Urinary bladder (tissue), 4 donors: ENCODE measurements around the gene HEBP2. TPM values are rescaled to one million over a fixed set of nuclear protein-coding genes. Genes with fewer than 3 reads are reported as not detected.

Experiments
- DNase-seq: peaks from one replicate; pipeline ENCODE4 v3.0.0-alpha.2; 2015; ENCODE audit errors: extremely low spot score
- H3K27ac ChIP-seq: one replicate; pipeline ENCODE4 v1.5.1; 2013; ENCODE audit warnings: low read depth, mild to moderate bottlenecking, moderate library complexity
- H3K36me3 ChIP-seq: one replicate; pipeline ENCODE4 v1.6.1; 2013; ENCODE audit warnings: mild to moderate bottlenecking, moderate library complexity; ENCODE audit not compliant: insufficient read depth
- H3K4me1 ChIP-seq: one replicate; pipeline ENCODE4 v1.6.1; 2013; ENCODE audit warnings: mild to moderate bottlenecking, moderate library complexity; ENCODE audit not compliant: insufficient read depth
- H3K4me3 ChIP-seq: one replicate; pipeline ENCODE4 v1.5.1; 2013; ENCODE audit warnings: low read depth, low read length
- WGBS: extraction: QIAGEN DNeasy Blood & Tissue Kit; methylation state at CpG from one replicate; pipeline ENCODE4 v1.1.7; 2013; 5-methylcytosine and 5-hydroxymethylcytosine counted together
- polyA plus RNA-seq: library from polyadenylated mRNA; stranded (reverse); fragments of 200-250 nt; gene quantifications from one replicate; pipeline ENCODE4 v1.2.3, GENCODE V29; 2013
- total RNA-seq: library from RNA; depleted of rRNA; stranded (reverse); fragments of >200 nt; gene quantifications from one replicate; pipeline ENCODE4 v1.2.3, GENCODE V29; 2014
- donor health status: healthy with polysubstance abuse.
- donor health status: healthy.

HEBP2 gene
- total and polyA plus RNA-seq, 2 donors = 7.6 to 43.1 TPM

GRCh38 chr6:138440758-138441357 is 36.8 kb downstream of the HEBP2 start:
- Histone ChIP-seq H3K27ac (no peak overlapping the region), H3K4me1 (no peaks in the 10 kb centered on the region), H3K4me3 (no peak overlapping the region), H3K36me3 (no peaks in the 10 kb centered on the region)
- 82% methylated on average over 4 of the region's 4 CpGs for WGBS
- no peak for DNase-seq

- 93% methylated on average over 6 of the region's 6 CpGs for WGBS
- H3K4me1 ChIP-seq = no peaks in the 10 kb centered on the region
- H3K27ac ChIP-seq = no peak overlapping the region
- H3K4me3 ChIP-seq = no peak overlapping the region
- DNase-seq = no peak
- no peaks in the 10 kb centered on the region for H3K36me3 ChIP-seq
Measured at GRCh38 chr6:138441965-138442364, 37.9 kb downstream of the HEBP2 start.

- Histone ChIP-seq H3K27ac (no peak overlapping the region), H3K4me3 (no peak overlapping the region), H3K36me3 (no peaks in the 10 kb centered on the region), H3K4me1 (no peaks in the 10 kb centered on the region)
- 93% methylated on average over 2 of the region's 2 CpGs for WGBS
- DNase-seq = no peak
Measured at GRCh38 chr6:138442663-138443062, 38.6 kb downstream of the HEBP2 start.

GRCh38 chr6:138443979-138444378 is 40.0 kb downstream of the HEBP2 start:
- Histone ChIP-seq H3K36me3 (no peaks in the 10 kb centered on the region), H3K4me1 (no peaks in the 10 kb centered on the region), H3K27ac (no peak overlapping the region), H3K4me3 (no peak overlapping the region)
- no peak for DNase-seq

GRCh38 chr6:138446821-138447220 is 42.8 kb downstream of the HEBP2 start:
- Histone ChIP-seq H3K4me3 (no peak overlapping the region), H3K27ac (no peak overlapping the region), H3K4me1 (no peaks in the 10 kb centered on the region), H3K36me3 (no peaks in the 10 kb centered on the region)
- no peak for DNase-seq
- 89% methylated on average over 6 of the region's 6 CpGs for WGBS

- Histone ChIP-seq H3K4me3 (no peak overlapping the region), H3K27ac (no peak overlapping the region), H3K4me1 (no peaks in the 10 kb centered on the region), H3K36me3 (no peaks in the 10 kb centered on the region)
- DNase-seq = no peak
- WGBS = 89% methylated on average over 3 of the region's 3 CpGs
Measured at GRCh38 chr6:138450445-138450844, 46.4 kb downstream of the HEBP2 start.

GRCh38 chr6:138451043-138451442 is 47.0 kb downstream of the HEBP2 start:
- no peak for DNase-seq
- Histone ChIP-seq H3K4me3 (no peak overlapping the region), H3K4me1 (no peaks in the 10 kb centered on the region), H3K36me3 (no peaks in the 10 kb centered on the region), H3K27ac (no peak overlapping the region)
- 99% methylated on average over 3 of the region's 3 CpGs for WGBS

GRCh38 chr6:138454981-138455706 is 51.1 kb downstream of the HEBP2 start:
- Histone ChIP-seq H3K27ac (no peak overlapping the region), H3K36me3 (no peaks in the 10 kb centered on the region), H3K4me1 (peaks cover 2% of the 10 kb centered on the region), H3K4me3 (no peak overlapping the region)
- WGBS = 79% methylated on average over 9 of the region's 9 CpGs
- no peak for DNase-seq

GRCh38 chr6:138455746-138456400 is 51.9 kb downstream of the HEBP2 start:
- peaks cover 2% of the 10 kb centered on the region for H3K4me1 ChIP-seq
- DNase-seq = peak; percentile 25
- peak overlapping the region; percentile 38 for H3K27ac ChIP-seq
- no peak overlapping the region for H3K4me3 ChIP-seq
- WGBS = 59% methylated on average over 7 of the region's 7 CpGs
- H3K36me3 ChIP-seq = no peaks in the 10 kb centered on the region

GRCh38 chr6:138456401-138456790 is 52.4 kb downstream of the HEBP2 start:
- H3K36me3 ChIP-seq = no peaks in the 10 kb centered on the region
- no peak for DNase-seq
- 74% methylated on average over 6 of the region's 6 CpGs for WGBS
- no peak overlapping the region for H3K27ac ChIP-seq
- no peak overlapping the region for H3K4me3 ChIP-seq
- peaks cover 2% of the 10 kb centered on the region for H3K4me1 ChIP-seq

- Histone ChIP-seq H3K4me3 (no peak overlapping the region), H3K27ac (no peak overlapping the region), H3K36me3 (no peaks in the 10 kb centered on the region), H3K4me1 (no peaks in the 10 kb centered on the region)
- DNase-seq = no peak
- WGBS = 93% methylated on average over 1 of the region's 1 CpG
Measured at GRCh38 chr6:138461647-138462046, 57.6 kb downstream of the HEBP2 start.

GRCh38 chr6:138464085-138464484 is 60.1 kb downstream of the HEBP2 start:
- Histone ChIP-seq H3K4me3 (no peak overlapping the region), H3K27ac (no peak overlapping the region), H3K4me1 (no peaks in the 10 kb centered on the region), H3K36me3 (no peaks in the 10 kb centered on the region)
- DNase-seq = no peak
- 96% methylated on average over 20 of the region's 20 CpGs for WGBS

- no peak overlapping the region for H3K27ac ChIP-seq
- no peak for DNase-seq
- no peak overlapping the region for H3K4me3 ChIP-seq
- no peaks in the 10 kb centered on the region for H3K36me3 ChIP-seq
- no peaks in the 10 kb centered on the region for H3K4me1 ChIP-seq
- 56% methylated on average over 1 of the region's 1 CpG for WGBS
Measured at GRCh38 chr6:138465007-138465645, 61.1 kb downstream of the HEBP2 start.

- Histone ChIP-seq H3K4me3 (no peak overlapping the region), H3K36me3 (no peaks in the 10 kb centered on the region), H3K4me1 (no peaks in the 10 kb centered on the region), H3K27ac (no peak overlapping the region)
- no peak for DNase-seq
Measured at GRCh38 chr6:138467901-138468300, 63.9 kb downstream of the HEBP2 start.
